IMR-90 (cell line): ENCODE measurements around the gene LIPE.

Experiments
- CHD1 ChIP-seq: IDR thresholded peaks from 2 replicates; pipeline ENCODE4 v1.6.1; 2012; ENCODE audit warnings: low read depth, low read length, improper control_type of control experiment
- FOS ChIP-seq: fragments of 150-350 bp; IDR thresholded peaks from 2 replicates; pipeline ENCODE4 v1.6.1; 2016; ENCODE audit warnings: low read depth, low read length
- MAFK ChIP-seq: IDR thresholded peaks from 2 replicates; pipeline ENCODE4 v1.6.1; 2012; ENCODE audit warnings: low read depth, low read length, improper control_type of control experiment
- MXI1 ChIP-seq: IDR thresholded peaks from 2 replicates; pipeline ENCODE4 v1.6.1; 2012; ENCODE audit warnings: low read depth, mild to moderate bottlenecking, low read length, moderate library complexity, borderline replicate concordance
- POLR2A ChIP-seq: IDR thresholded peaks from 2 replicates; pipeline ENCODE4 v1.6.1; 2012; ENCODE audit warnings: mild to moderate bottlenecking, low read depth, low read length
- RAD21 ChIP-seq: IDR thresholded peaks from 2 replicates; pipeline ENCODE4 v1.6.1; 2012; ENCODE audit warnings: low read length, improper control_type of control experiment
- RCOR1 ChIP-seq: IDR thresholded peaks from 2 replicates; pipeline ENCODE4 v1.6.1; 2012; ENCODE audit warnings: mild to moderate bottlenecking, low read length, improper control_type of control experiment; ENCODE audit not compliant: insufficient replicate concordance
- RFX5 ChIP-seq: IDR thresholded peaks from 2 replicates; pipeline ENCODE4 v1.8.0; 2012; ENCODE audit warnings: low read depth, mild to moderate bottlenecking, low read length, moderate library complexity
- SMC3 ChIP-seq: fragments of 150-350 bp; IDR thresholded peaks from 2 replicates; pipeline ENCODE4 v1.6.1; 2016; ENCODE audit warnings: low read depth, mild to moderate bottlenecking, antibody characterized with exemption, low read length, moderate library complexity
- TF ChIP-seq, protein P1 (sequence below): conservative IDR thresholded peaks from 2 replicates; pipeline ENCODE4 v1.5.1; 2012; ENCODE audit warnings: mild to moderate bottlenecking, low read depth, low read length, improper control_type of control experiment

- TF ChIP-seq, protein P1, sequence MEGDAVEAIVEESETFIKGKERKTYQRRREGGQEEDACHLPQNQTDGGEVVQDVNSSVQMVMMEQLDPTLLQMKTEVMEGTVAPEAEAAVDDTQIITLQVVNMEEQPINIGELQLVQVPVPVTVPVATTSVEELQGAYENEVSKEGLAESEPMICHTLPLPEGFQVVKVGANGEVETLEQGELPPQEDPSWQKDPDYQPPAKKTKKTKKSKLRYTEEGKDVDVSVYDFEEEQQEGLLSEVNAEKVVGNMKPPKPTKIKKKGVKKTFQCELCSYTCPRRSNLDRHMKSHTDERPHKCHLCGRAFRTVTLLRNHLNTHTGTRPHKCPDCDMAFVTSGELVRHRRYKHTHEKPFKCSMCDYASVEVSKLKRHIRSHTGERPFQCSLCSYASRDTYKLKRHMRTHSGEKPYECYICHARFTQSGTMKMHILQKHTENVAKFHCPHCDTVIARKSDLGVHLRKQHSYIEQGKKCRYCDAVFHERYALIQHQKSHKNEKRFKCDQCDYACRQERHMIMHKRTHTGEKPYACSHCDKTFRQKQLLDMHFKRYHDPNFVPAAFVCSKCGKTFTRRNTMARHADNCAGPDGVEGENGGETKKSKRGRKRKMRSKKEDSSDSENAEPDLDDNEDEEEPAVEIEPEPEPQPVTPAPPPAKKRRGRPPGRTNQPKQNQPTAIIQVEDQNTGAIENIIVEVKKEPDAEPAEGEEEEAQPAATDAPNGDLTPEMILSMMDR, result peak; percentile 79
- TF ChIP-seq RAD21, result peak; percentile 53
- peak; percentile 57 for TF ChIP-seq SMC3
- TF ChIP-seq RFX5, result no peak
- no peak for TF ChIP-seq POLR2A
- TF ChIP-seq MXI1, result peak; percentile 83; the same call in 1 of the 2 replicates
- TF ChIP-seq RCOR1, result no peak
- TF ChIP-seq MAFK, result no peak
- TF ChIP-seq CHD1, result no peak
- no peak for TF ChIP-seq FOS
Measured at GRCh38 chr19:42401365-42402303, 25.6 kb downstream of the LIPE start.
